Measurements from ENCODE around the gene GNA12.

DNA sequence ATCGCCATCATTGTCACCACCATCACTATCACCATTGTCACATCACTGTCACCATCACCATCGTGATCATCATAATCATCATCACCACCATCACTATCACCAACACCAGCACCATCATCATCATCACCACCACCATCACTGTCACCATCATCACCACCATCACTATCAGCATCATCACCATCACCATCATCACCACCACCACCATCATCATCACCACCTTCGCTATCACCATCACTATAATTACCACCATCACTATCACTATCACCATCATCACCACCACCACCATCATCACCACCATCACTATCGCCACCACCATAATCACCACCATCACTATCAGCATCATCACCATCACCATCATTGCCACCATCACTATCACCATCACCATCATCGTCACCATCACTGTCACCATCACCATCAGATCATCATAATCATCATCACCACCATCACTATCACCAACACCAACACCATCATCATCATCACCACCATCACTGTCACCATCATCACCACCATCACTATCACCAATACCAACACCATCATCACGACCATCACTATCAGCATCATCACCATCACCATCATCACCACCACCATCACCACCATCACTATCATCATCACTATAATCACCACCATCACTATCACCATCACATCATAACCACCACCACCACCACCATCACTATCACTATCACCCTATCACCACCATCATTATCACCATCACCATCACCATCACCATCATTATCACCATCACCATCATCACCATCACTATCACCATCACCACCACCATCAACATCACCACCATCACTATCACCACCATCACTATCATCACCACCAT, 6.0 kb upstream of the GNA12 start:
- TF ChIP-seq EZH2 (IDR thresholded peaks at IDR 0.05; ENCODE audit: insufficient read depth, poor library complexity, severe bottlenecking) (no peak), EZH2phosphoT487 (IDR thresholded peaks at IDR 0.05; ENCODE audit: insufficient read depth, low read depth) (no peak)

All from GM23248 (cell line).